Measurements from ENCODE around the gene RPL41.
"Not testable (repeated sequence)": the region's sequence is repeated elsewhere in the genome, so short reads cannot be mapped to it uniquely, and the experiment has no call there.

Gene RPL41

GRCh38 chr12:56116267-56117081 lies at the start of gene RPL41:
Gene RPL41, plus strand, starts transcription at chr12:56116633.
- DNase-seq (ENCODE audit: low read depth, low spot score): peak; percentile 79

- no peak for DNase-seq (ENCODE audit: low read depth, low spot score)
Observed at GRCh38 chr12:56071648-56072047, 44.8 kb upstream of the RPL41 start.

GRCh38 chr12:56074396-56074795 lies 42.0 kb upstream of the RPL41 start:
- no peak for DNase-seq (ENCODE audit: low read depth, low spot score)

GRCh38 chr12:56077966-56078365 lies 38.5 kb upstream of the RPL41 start:
- DNase-seq (ENCODE audit: low read depth, low spot score): not testable (repeated sequence)

- DNase-seq (ENCODE audit: low read depth, low spot score): no peak
Observed at GRCh38 chr12:56078427-56078826, 38.0 kb upstream of the RPL41 start.

- DNase-seq (ENCODE audit: low read depth, low spot score): peak; percentile 29
Observed at GRCh38 chr12:56078931-56079722, 37.3 kb upstream of the RPL41 start.

GRCh38 chr12:56079723-56080555 lies 36.5 kb upstream of the RPL41 start, which contains the start of gene ERBB3:
Gene ERBB3, plus strand, starts transcription at chr12:56080165. Its CDS starts 136 bp downstream, at chr12:56080301.
- no peak for DNase-seq (ENCODE audit: low read depth, low spot score)

GRCh38 chr12:56080556-56081138 lies 35.8 kb upstream of the RPL41 start:
- DNase-seq (ENCODE audit: low read depth, low spot score): no peak

GRCh38 chr12:56081393-56082347 lies 34.8 kb upstream of the RPL41 start:
- no peak for DNase-seq (ENCODE audit: low read depth, low spot score)

- no peak for DNase-seq (ENCODE audit: low read depth, low spot score)
Observed at GRCh38 chr12:56082382-56082781, 34.1 kb upstream of the RPL41 start.

- no peak for DNase-seq (ENCODE audit: low read depth, low spot score)
Observed at GRCh38 chr12:56082967-56083366, 33.5 kb upstream of the RPL41 start.

GRCh38 chr12:56084958-56085543 lies 31.4 kb upstream of the RPL41 start:
- no peak for DNase-seq (ENCODE audit: low read depth, low spot score)

GRCh38 chr12:56086096-56086495 lies 30.3 kb upstream of the RPL41 start:
- DNase-seq (ENCODE audit: low read depth, low spot score): no peak

- DNase-seq (ENCODE audit: low read depth, low spot score): no peak
Observed at GRCh38 chr12:56086608-56087007, 29.8 kb upstream of the RPL41 start.

GRCh38 chr12:56087220-56087619 lies 29.2 kb upstream of the RPL41 start:
- DNase-seq (ENCODE audit: low read depth, low spot score): no peak

- DNase-seq (ENCODE audit: low read depth, low spot score): no peak
Observed at GRCh38 chr12:56097738-56098137, 18.7 kb upstream of the RPL41 start.

GRCh38 chr12:56098592-56098991 lies 17.8 kb upstream of the RPL41 start:
- DNase-seq (ENCODE audit: low read depth, low spot score): no peak

- no peak for DNase-seq (ENCODE audit: low read depth, low spot score)
Observed at GRCh38 chr12:56099787-56100186, 16.6 kb upstream of the RPL41 start.

- no peak for DNase-seq (ENCODE audit: low read depth, low spot score)
Observed at GRCh38 chr12:56101045-56101444, 15.4 kb upstream of the RPL41 start.

- no peak for DNase-seq (ENCODE audit: low read depth, low spot score)
Observed at GRCh38 chr12:56102683-56103065, 13.8 kb upstream of the RPL41 start.

All from brain pericyte (primary cell).